Measurements from ENCODE around the gene NPPA.
"Not testable (repeated sequence)": the region's sequence is repeated elsewhere in the genome, so short reads cannot be mapped to it uniquely, and the experiment has no call there.

Gene NPPA

GRCh38 chr1:11847667-11848372 lies at the start of gene NPPA:
Gene NPPA (minus strand): TSS chr1:11847783. CDS start chr1:11847684, 99 bp downstream.
- peak; percentile 96 for DNase-seq

- DNase-seq = not testable (repeated sequence)
Observed at GRCh38 chr1:11894501-11894900, 46.9 kb upstream of the NPPA start.

- DNase-seq = peak; percentile 43
Observed at GRCh38 chr1:11893907-11894251, 46.3 kb upstream of the NPPA start.

GRCh38 chr1:11891433-11892186 lies 44.0 kb upstream of the NPPA start:
- no peak for DNase-seq

GRCh38 chr1:11888877-11889208 lies 41.3 kb upstream of the NPPA start:
- no peak for DNase-seq

GRCh38 chr1:11888206-11888876 lies 40.8 kb upstream of the NPPA start:
- DNase-seq = no peak

- no peak for DNase-seq
Observed at GRCh38 chr1:11887666-11888007, 40.1 kb upstream of the NPPA start.

- DNase-seq = no peak
Observed at GRCh38 chr1:11886986-11887665, 39.5 kb upstream of the NPPA start.

- DNase-seq = no peak
Observed at GRCh38 chr1:11885916-11886315, 38.3 kb upstream of the NPPA start.

GRCh38 chr1:11882814-11883538 lies 35.4 kb upstream of the NPPA start:
- no peak for DNase-seq

GRCh38 chr1:11881749-11882441 lies 34.3 kb upstream of the NPPA start:
- no peak for DNase-seq

GRCh38 chr1:11880911-11881748 lies 33.5 kb upstream of the NPPA start:
- DNase-seq = no peak

- DNase-seq = no peak
Observed at GRCh38 chr1:11880181-11880575, 32.6 kb upstream of the NPPA start.

- no peak for DNase-seq
Observed at GRCh38 chr1:11879311-11880180, 32.0 kb upstream of the NPPA start.

- no peak for DNase-seq
Observed at GRCh38 chr1:11878891-11879190, 31.3 kb upstream of the NPPA start.

GRCh38 chr1:11878081-11878890 lies 30.7 kb upstream of the NPPA start:
- no peak for DNase-seq

- no peak for DNase-seq
Observed at GRCh38 chr1:11877074-11877473, 29.5 kb upstream of the NPPA start.

- DNase-seq = no peak
Observed at GRCh38 chr1:11875094-11875493, 27.5 kb upstream of the NPPA start.

GRCh38 chr1:11874624-11875023 lies 27.0 kb upstream of the NPPA start:
- DNase-seq = no peak

- no peak for DNase-seq
Observed at GRCh38 chr1:11874258-11874562, 26.6 kb upstream of the NPPA start.
